Measurements from ENCODE around the gene CTNNA1.

- TF ChIP-seq ZBTB11 (tag by site-specific recombination; conservative IDR thresholded peaks at IDR 0.05; ENCODE audit: low read depth) (no peak), ZBTB49 (tag by site-specific recombination; IDR thresholded peaks at IDR 0.05; ENCODE audit: low read depth) (no peak)
These were observed 35.8 kb upstream of the CTNNA1 start for GRCh38 chr5:138717399-138717798.

Measured in HEK293 (cell line).